ENCODE data around the gene STIP1.
A peak's percentile ranks its signal among the peaks of the same experiment; 100 is the strongest.

The STIP1 gene

GRCh38 chr11:64232182-64232966 is 46.4 kb downstream of the STIP1 start:
- H3K27me3 Mint-ChIP-seq: no peaks in the 10 kb centered on the region
- H3K9me3 Mint-ChIP-seq (ENCODE audit: low read depth): no peaks in the 10 kb centered on the region
- H3K36me3 Mint-ChIP-seq: no peaks in the 10 kb centered on the region
- peak overlapping the region; percentile 54 for H3K27ac Mint-ChIP-seq
- peak overlapping the region; percentile 80 for H3K4me3 Mint-ChIP-seq
- H3K4me1 Mint-ChIP-seq (ENCODE audit: low read depth): peaks cover 41% of the 10 kb centered on the region

DNA sequence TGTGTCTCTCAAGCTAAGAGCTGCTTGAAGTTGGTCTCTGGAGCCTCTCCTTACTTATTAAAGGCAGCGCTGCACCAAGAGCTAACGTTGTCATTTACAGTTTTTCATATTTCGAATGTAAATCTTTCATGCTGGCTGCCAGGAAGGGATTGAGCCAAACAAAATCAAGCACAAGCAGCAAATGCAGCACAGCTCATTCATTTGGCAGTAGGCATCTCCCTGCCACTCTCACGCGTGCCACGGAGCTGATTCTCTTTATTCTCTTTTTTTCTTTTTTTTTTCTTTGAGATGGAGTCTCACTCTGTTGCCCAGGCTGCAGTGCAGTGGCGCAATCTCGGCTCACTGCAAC is 47.0 kb downstream of the STIP1 start:
- Mint-ChIP-seq H3K9me3 (ENCODE audit: low read depth) (no peaks in the 10 kb centered on the region), H3K4me3 (peak overlapping the region; percentile 76), H3K36me3 (no peaks in the 10 kb centered on the region), H3K27ac (peak overlapping the region; percentile 54), H3K4me1 (ENCODE audit: low read depth) (peaks cover 37% of the 10 kb centered on the region), H3K27me3 (no peaks in the 10 kb centered on the region)

DNA sequence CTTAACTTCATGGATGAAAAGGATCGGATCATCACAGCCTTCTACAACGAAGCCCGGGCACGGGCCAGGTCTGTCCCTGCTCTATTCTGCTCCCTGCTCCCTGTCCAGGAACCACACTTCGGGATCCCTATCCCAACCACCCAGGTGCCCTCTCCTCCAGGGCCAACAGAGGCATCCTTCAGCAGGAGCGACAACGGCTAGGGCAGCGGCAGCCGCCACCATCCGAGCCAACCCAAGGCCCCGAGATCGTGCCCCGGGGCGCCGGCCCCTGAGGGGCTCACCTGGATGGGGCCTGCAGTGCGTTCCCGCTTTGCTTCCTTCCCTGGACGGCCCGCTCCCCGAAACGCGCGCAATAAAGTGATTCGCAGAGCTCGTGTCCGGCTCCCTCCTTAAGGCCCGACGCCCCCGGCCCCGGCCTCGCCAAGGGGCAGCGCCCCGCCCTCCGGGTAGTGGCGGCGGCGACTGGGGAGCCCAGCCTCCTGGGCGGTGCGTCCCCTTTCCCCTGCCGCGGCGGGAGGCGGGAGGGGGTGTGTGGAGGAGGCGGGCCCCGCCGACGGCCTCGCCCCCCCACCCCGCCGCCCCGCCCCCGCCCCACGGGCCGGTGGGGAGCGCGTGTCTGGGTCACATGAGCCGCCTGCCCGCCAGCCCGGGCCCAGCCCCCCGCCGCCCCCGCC is 48.1 kb downstream of the STIP1 start, which contains the start of gene VEGFB:
Gene VEGFB, plus strand, starts transcription at position 672 of the 674 bp plus-strand sequence. CDS start 250 bp downstream, outside the sequence.
- H3K9me3 Mint-ChIP-seq (ENCODE audit: low read depth): no peaks in the 10 kb centered on the region
- H3K27ac Mint-ChIP-seq: peak within 1 kb of the TSS; percentile 84
- H3K4me3 Mint-ChIP-seq: peak within 1 kb of the TSS; percentile 87
- peaks cover 38% of the 10 kb centered on the region for H3K4me1 Mint-ChIP-seq (ENCODE audit: low read depth)
- no peaks in the 10 kb centered on the region for H3K36me3 Mint-ChIP-seq
- H3K27me3 Mint-ChIP-seq: no peaks in the 10 kb centered on the region

DNA sequence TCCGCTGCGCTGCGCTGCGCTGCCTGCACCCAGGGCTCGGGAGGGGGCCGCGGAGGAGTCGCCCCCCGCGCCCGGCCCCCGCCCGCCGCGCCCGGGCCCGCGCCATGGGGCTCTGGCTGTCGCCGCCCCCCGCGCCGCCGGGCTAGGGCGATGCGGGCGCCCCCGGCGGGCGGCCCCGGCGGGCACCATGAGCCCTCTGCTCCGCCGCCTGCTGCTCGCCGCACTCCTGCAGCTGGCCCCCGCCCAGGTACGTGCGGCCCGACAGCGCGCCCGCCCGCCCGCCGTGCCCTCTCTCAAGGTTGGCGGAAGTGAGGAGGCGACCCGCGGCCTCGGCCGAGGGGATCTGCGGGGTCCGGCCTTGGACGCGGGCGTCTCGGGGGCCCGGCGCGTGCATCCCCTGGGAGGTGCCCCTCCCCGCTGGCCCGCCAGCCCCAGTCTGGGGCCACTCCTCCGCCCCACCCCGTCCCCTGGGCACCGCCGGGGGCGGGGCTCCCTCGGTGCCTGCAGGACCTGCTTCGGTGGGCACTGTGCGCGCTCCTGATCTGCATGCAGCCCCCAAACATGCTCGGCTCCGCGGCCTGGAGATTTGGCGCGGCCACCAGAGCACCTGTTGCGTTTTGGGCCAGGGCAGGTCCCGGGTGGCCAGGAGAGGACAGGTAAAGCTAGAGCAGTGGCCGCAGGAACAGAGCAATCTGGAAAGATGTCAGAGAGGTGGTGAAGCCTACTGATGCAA is 48.8 kb downstream of the STIP1 start:
- H3K4me3 Mint-ChIP-seq: peak overlapping the region; percentile 87
- peaks cover 35% of the 10 kb centered on the region for H3K4me1 Mint-ChIP-seq (ENCODE audit: low read depth)
- H3K27ac Mint-ChIP-seq: no peak overlapping the region
- no peaks in the 10 kb centered on the region for H3K36me3 Mint-ChIP-seq
- no peaks in the 10 kb centered on the region for H3K27me3 Mint-ChIP-seq
- no peaks in the 10 kb centered on the region for H3K9me3 Mint-ChIP-seq (ENCODE audit: low read depth)

GRCh38 chr11:64235437-64236161 is 49.6 kb downstream of the STIP1 start:
- H3K4me1 Mint-ChIP-seq (ENCODE audit: low read depth): peaks cover 39% of the 10 kb centered on the region
- peak overlapping the region; percentile 87 for H3K4me3 Mint-ChIP-seq
- no peaks in the 10 kb centered on the region for H3K9me3 Mint-ChIP-seq (ENCODE audit: low read depth)
- H3K27me3 Mint-ChIP-seq: no peaks in the 10 kb centered on the region
- no peaks in the 10 kb centered on the region for H3K36me3 Mint-ChIP-seq
- peak overlapping the region; percentile 84 for H3K27ac Mint-ChIP-seq

GRCh38 chr11:64237484-64237951 is 51.5 kb downstream of the STIP1 start:
- H3K9me3 Mint-ChIP-seq (ENCODE audit: low read depth): no peaks in the 10 kb centered on the region
- no peaks in the 10 kb centered on the region for H3K36me3 Mint-ChIP-seq
- H3K4me1 Mint-ChIP-seq (ENCODE audit: low read depth): peaks cover 29% of the 10 kb centered on the region
- no peak overlapping the region for H3K4me3 Mint-ChIP-seq
- H3K27me3 Mint-ChIP-seq: no peaks in the 10 kb centered on the region
- H3K27ac Mint-ChIP-seq: no peak overlapping the region

GRCh38 chr11:64238076-64238475 is 52.1 kb downstream of the STIP1 start:
- Mint-ChIP-seq H3K27ac (peak overlapping the region; percentile 34), H3K27me3 (no peaks in the 10 kb centered on the region), H3K4me1 (ENCODE audit: low read depth) (peaks cover 31% of the 10 kb centered on the region), H3K36me3 (no peaks in the 10 kb centered on the region), H3K9me3 (ENCODE audit: low read depth) (no peaks in the 10 kb centered on the region), H3K4me3 (no peak overlapping the region)

- Mint-ChIP-seq H3K36me3 (no peaks in the 10 kb centered on the region), H3K4me1 (ENCODE audit: low read depth) (peaks cover 33% of the 10 kb centered on the region), H3K9me3 (ENCODE audit: low read depth) (no peaks in the 10 kb centered on the region), H3K4me3 (peak overlapping the region; percentile 27), H3K27me3 (no peaks in the 10 kb centered on the region), H3K27ac (peak overlapping the region; percentile 34)
Measured at GRCh38 chr11:64238999-64239398, 53.0 kb downstream of the STIP1 start.

DNA sequence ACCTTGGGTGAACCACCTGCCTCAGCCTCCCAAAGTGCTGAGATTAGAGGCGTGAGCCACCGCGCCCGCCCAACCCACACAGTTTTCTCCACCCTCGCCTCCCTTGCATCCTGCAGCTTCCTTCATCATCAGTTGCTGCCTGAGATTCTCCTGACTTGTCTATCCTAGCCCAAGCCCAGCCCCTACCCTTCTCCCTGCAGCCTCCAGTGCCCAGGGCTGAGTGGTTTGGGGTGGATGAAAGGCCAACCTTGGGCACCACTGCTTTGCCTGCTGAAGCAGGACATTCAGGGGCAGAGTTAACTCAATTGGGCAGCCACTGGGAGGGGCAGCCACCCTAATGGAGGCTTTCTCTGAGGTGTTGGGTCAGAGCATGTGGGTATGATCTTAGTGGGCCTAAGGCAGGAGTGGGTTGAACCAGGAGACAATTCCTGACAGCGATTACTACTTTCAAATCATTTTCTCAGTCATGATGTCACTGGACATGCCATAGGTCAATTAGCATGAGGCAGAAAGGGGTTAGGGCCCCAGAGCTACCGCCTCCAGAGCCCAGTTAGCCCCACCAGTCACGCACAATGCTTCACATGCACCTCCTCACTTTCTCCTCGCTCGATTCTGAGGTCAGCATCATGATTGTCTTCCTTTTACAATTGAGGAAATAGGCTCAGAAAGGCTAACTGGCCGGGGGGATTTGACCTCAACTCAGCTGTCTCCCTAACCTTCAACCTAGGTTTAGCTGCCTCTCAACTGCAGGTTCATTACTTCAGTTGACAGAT is 53.9 kb downstream of the STIP1 start:
- Mint-ChIP-seq H3K4me1 (ENCODE audit: low read depth) (peaks cover 33% of the 10 kb centered on the region), H3K4me3 (peak overlapping the region; percentile 92), H3K36me3 (no peaks in the 10 kb centered on the region)

GRCh38 chr11:64240435-64241240 is 54.7 kb downstream of the STIP1 start, which contains the start of gene FKBP2:
Gene FKBP2, plus strand, starts transcription at chr11:64241095. Its CDS starts 1,293 bp downstream, at chr11:64242388.
- Mint-ChIP-seq H3K4me1 (ENCODE audit: low read depth) (peaks cover 27% of the 10 kb centered on the region), H3K36me3 (no peaks in the 10 kb centered on the region), H3K9me3 (ENCODE audit: low read depth) (no peaks in the 10 kb centered on the region), H3K4me3 (peak within 1 kb of the TSS; percentile 92), H3K27me3 (no peaks in the 10 kb centered on the region), H3K27ac (peak within 1 kb of the TSS; percentile 97)

More for the DNA sequence above, 53.9 kb downstream of the STIP1 start:
- H3K27me3 Mint-ChIP-seq: no peaks in the 10 kb centered on the region
- H3K27ac Mint-ChIP-seq: peak overlapping the region; percentile 97
- H3K9me3 Mint-ChIP-seq (ENCODE audit: low read depth): no peaks in the 10 kb centered on the region

- H3K9me3 Mint-ChIP-seq (ENCODE audit: low read depth): no peaks in the 10 kb centered on the region
- peak overlapping the region; percentile 92 for H3K4me3 Mint-ChIP-seq
- H3K4me1 Mint-ChIP-seq (ENCODE audit: low read depth): peaks cover 27% of the 10 kb centered on the region
- no peaks in the 10 kb centered on the region for H3K27me3 Mint-ChIP-seq
- peak overlapping the region; percentile 97 for H3K27ac Mint-ChIP-seq
- no peaks in the 10 kb centered on the region for H3K36me3 Mint-ChIP-seq
Measured at GRCh38 chr11:64241241-64241490, 55.2 kb downstream of the STIP1 start.

DNA sequence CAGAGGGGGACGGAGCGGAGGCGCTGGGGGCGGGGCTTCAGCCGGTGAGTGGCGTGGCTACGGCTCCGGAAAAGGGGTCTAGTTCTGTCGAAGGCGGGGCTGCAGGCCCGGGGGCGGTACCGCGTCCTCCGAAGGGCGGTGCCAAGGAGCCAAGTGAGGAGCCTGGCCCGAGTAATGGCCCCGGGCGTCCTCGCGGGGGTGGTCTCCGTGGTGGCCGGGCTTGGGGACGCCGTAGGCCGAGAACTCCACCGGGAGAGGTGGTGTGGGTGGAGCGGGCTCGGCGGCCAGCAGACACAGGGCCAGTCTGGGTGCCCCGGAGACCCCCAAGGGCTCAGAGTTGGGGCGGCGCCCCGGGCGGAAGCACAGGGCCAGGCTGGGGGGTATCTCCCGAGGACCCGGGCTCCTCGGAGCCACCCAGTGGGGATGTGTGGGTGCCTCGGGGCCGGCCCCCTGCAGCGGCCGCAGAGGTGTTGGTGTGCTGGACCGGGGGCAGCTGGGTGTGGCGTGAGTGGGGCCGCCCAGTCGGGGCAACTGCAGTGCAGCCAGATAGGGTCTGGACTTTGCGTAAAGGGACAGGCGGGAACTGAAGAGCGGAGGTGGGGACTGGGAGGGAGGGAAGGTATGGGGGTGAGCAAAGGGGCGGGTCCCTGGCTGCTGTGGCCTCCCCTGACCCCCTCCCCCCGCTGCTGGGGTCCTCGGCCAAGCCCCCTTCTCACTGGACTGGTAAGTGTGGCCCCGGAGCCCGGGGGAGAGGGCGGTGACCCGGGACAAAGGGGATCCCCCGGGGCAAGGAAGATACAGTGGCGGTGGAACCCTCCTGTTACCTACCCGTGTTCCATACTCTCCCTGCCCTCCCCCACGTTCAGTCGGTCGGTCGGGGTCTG is 55.8 kb downstream of the STIP1 start:
- H3K4me1 Mint-ChIP-seq (ENCODE audit: low read depth): peaks cover 27% of the 10 kb centered on the region
- H3K9me3 Mint-ChIP-seq (ENCODE audit: low read depth): no peaks in the 10 kb centered on the region
- no peaks in the 10 kb centered on the region for H3K27me3 Mint-ChIP-seq
- no peaks in the 10 kb centered on the region for H3K36me3 Mint-ChIP-seq
- peak overlapping the region; percentile 92 for H3K4me3 Mint-ChIP-seq
- H3K27ac Mint-ChIP-seq: peak overlapping the region; percentile 97

All from activated naive CD8-positive, alpha-beta T cell (primary cell).